ENCODE data around the gene KRTAP10-3. TPM values are rescaled to one million over a fixed set of nuclear protein-coding genes. Genes with fewer than 3 reads are reported as not detected.

Gene KRTAP10-3
- total and polyA plus RNA-seq, 7 donors, result not detected

DNA sequence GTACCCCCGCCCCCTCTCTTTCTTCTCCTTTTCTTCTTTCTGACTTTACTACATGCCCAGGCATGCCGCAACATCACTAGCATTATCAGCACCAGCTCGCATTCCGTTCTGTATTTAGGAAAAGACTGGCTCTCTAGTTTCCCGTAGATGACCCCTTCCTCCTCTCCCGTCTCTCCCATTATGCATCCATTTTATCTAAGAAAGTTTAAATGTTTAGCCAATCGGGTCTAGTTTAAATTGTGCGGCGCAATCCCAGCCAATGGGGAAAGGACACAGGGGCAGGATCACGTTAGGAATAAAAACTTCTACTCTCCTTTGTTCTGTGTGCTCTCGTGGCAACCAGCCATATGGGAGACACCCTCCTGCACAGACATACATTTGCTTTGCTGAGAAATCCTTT, 39.5 kb upstream of the KRTAP10-3 start:
- intact Hi-C loops (cut with DNase I), result no loop called here
- WGBS, 3 donors, result 72 to 78% (median 76%) methylated on average over 11 of the region's 11 CpGs
- no peak overlapping the region for H3K27ac ChIP-seq
- H3K36me3 ChIP-seq (ENCODE audit: insufficient read depth in 1 of 2, low read depth in 1 of 2), result no peaks in the 10 kb centered on the region
- H3K27me3 ChIP-seq (ENCODE audit: insufficient read depth in 3 of 3, low read length in 2 of 3), result peaks cover 0 to 74% (median 7%) of the 10 kb centered on the region in 3 donors
- ATAC-seq, result no peak
- H3K4me3 ChIP-seq, result no peak overlapping the region
- TF ChIP-seq, protein P1, sequence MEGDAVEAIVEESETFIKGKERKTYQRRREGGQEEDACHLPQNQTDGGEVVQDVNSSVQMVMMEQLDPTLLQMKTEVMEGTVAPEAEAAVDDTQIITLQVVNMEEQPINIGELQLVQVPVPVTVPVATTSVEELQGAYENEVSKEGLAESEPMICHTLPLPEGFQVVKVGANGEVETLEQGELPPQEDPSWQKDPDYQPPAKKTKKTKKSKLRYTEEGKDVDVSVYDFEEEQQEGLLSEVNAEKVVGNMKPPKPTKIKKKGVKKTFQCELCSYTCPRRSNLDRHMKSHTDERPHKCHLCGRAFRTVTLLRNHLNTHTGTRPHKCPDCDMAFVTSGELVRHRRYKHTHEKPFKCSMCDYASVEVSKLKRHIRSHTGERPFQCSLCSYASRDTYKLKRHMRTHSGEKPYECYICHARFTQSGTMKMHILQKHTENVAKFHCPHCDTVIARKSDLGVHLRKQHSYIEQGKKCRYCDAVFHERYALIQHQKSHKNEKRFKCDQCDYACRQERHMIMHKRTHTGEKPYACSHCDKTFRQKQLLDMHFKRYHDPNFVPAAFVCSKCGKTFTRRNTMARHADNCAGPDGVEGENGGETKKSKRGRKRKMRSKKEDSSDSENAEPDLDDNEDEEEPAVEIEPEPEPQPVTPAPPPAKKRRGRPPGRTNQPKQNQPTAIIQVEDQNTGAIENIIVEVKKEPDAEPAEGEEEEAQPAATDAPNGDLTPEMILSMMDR (IDR thresholded peaks at IDR 0.05), result no peak
- H3K9me3 ChIP-seq, result no peaks in the 10 kb centered on the region
- DNase-seq, result no peak
- no peaks in the 10 kb centered on the region for H3K4me1 ChIP-seq

GRCh38 chr21:44596068-44596725, 37.6 kb upstream of the KRTAP10-3 start:
- peaks cover 0 to 66% (median 4%) of the 10 kb centered on the region in 3 donors for H3K27me3 ChIP-seq (ENCODE audit: insufficient read depth in 3 of 3, low read length in 2 of 3)

GRCh38 chr21:44595524-44595923, 36.9 kb upstream of the KRTAP10-3 start:
- intact Hi-C loops (cut with DNase I), result no loop called here
- no peaks in the 10 kb centered on the region for H3K9me3 ChIP-seq
- H3K36me3 ChIP-seq (ENCODE audit: insufficient read depth in 1 of 2, low read depth in 1 of 2), result no peaks in the 10 kb centered on the region
- no peak for ATAC-seq
- H3K27me3 ChIP-seq (ENCODE audit: insufficient read depth in 3 of 3, low read length in 2 of 3), result peaks cover 0 to 62% (median 4%) of the 10 kb centered on the region in 3 donors
- H3K27ac ChIP-seq, result no peak overlapping the region
- DNase-seq, result no peak
- H3K4me3 ChIP-seq, result no peak overlapping the region
- WGBS, 3 donors, result 67 to 78% (median 75%) methylated on average over 6 of the region's 6 CpGs
- TF ChIP-seq, protein P1 (IDR thresholded peaks at IDR 0.05), result no peak
- H3K4me1 ChIP-seq, result no peaks in the 10 kb centered on the region

More at GRCh38 chr21:44596068-44596725, 37.6 kb upstream of the KRTAP10-3 start:
- TF ChIP-seq, protein P1 (IDR thresholded peaks at IDR 0.05), result no peak
- no peaks in the 10 kb centered on the region for H3K4me1 ChIP-seq
- no peak for DNase-seq
- no peak overlapping the region for H3K4me3 ChIP-seq
- no peaks in the 10 kb centered on the region for H3K36me3 ChIP-seq (ENCODE audit: insufficient read depth in 1 of 2, low read depth in 1 of 2)
- H3K9me3 ChIP-seq, result no peaks in the 10 kb centered on the region
- WGBS, 3 donors, result 49 to 67% (median 54%) methylated on average over 9 of the region's 9 CpGs
- H3K27ac ChIP-seq, result no peak overlapping the region
- intact Hi-C loops (cut with DNase I), result no loop called here
- no peak for ATAC-seq

DNA sequence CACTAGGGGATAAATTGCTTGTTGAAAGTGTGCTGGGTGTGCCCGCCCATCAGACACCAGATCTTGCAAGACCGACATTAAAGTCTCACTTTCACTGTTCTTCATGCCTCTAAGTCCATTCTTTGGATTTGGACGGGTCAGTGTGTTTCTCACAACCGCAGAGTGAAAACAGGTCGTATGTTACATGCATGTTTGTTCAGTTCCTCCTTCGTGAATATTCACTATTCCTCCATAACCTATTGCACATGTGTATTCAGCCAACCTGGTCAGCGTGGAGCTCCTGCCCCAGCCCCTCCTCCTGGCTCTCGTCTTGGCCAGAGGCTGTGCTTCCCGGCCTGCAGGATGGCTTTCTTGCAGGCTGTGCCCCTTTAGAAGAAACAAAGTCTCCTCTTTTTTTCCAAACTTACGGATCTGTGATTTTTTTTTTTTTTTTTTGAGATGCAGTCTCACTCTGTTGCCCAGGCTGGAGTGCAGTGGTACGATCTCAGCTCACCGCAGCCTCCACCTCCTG, 35.9 kb upstream of the KRTAP10-3 start:
- TF ChIP-seq, protein P1 (IDR thresholded peaks at IDR 0.05), result no peak
- no peak overlapping the region for H3K4me3 ChIP-seq
- 73 to 85% (median 79%) methylated on average over 12 of the region's 12 CpGs for WGBS, 3 donors
- no peaks in the 10 kb centered on the region for H3K4me1 ChIP-seq
- no peaks in the 10 kb centered on the region for H3K9me3 ChIP-seq
- H3K27me3 ChIP-seq (ENCODE audit: insufficient read depth in 3 of 3, low read length in 2 of 3), result peaks cover 0 to 62% (median 9%) of the 10 kb centered on the region in 3 donors
- DNase-seq (no peak), ATAC-seq (no peak)
- H3K36me3 ChIP-seq (ENCODE audit: insufficient read depth in 1 of 2, low read depth in 1 of 2), result no peaks in the 10 kb centered on the region
- intact Hi-C loops (cut with DNase I), result no loop called here
- H3K27ac ChIP-seq, result no peak overlapping the region

All from psoas muscle (tissue), 8 donors.